Endothelial cell of umbilical vein (primary cell): Measurements from ENCODE around the gene SNX10. TPM values are rescaled to one million over a fixed set of nuclear protein-coding genes. Genes with fewer than 3 reads are reported as not detected.

ENCODE experiments used
- BruUV-seq: library from RNA; stranded (reverse); fragments of 400-500 nt; replicated peaks from 2 replicates; lab custom pipeline; 2021; lab: Mats Ljungman, UMichigan
- CTCF ChIA-PET: fragments of 300-600, 350-600 bp; sonication (Branson Sonifier 250); formaldehyde crosslinking; loops from one replicate; lab custom pipeline; 2021; ENCODE audit warnings: antibody characterized with exemption, inconsistent platforms; lab: Charles Lee
- POLR2A ChIA-PET: fragments of 300-600, 350-600 bp; sonication (Branson Sonifier 250); formaldehyde crosslinking; loops from one replicate; lab custom pipeline; 2021; ENCODE audit warnings: antibody characterized with exemption, inconsistent platforms; lab: Charles Lee
- DNase-seq: peaks from one replicate; pipeline ENCODE4 v3.0.0-alpha.2; 2011; ENCODE audit warnings: low read depth, low spot score
- FAIRE-seq: peaks from 2 replicates; lab custom pipeline; 2011; peaks lifted over from hg19 to GRCh38; lab: Jason Lieb, UNC
- H2AFZ ChIP-seq: 2 replicates; pipeline ENCODE4 v1.6.0; 2012; ENCODE audit warnings: low read depth, low read length, control low read depth, inconsistent platforms
- H3K27ac ChIP-seq: 2 replicates; pipeline ENCODE4 v1.5.1; 2011; ENCODE audit warnings: low read depth, mild to moderate bottlenecking, control low read depth, low read length, moderate library complexity; ENCODE audit not compliant: insufficient read depth
- H3K27me3 ChIP-seq, 2 experiments: 2 replicates each; pipeline versions ENCODE4 v1.6.0 to v1.6.1; 2011; ENCODE audit warnings: low read length in 2 of 2, mixed read lengths in 1 of 2; ENCODE audit not compliant: control insufficient read depth in 2 of 2, insufficient read depth in 2 of 2
- H3K36me3 ChIP-seq, 2 experiments: 2 replicates in 1 of 2; 3 replicates in 1 of 2; pipeline ENCODE4 v1.5.1; 2011; ENCODE audit warnings: low read length in 2 of 2, mild to moderate bottlenecking in 1 of 2, moderate library complexity in 1 of 2; ENCODE audit not compliant: control insufficient read depth in 2 of 2, insufficient read depth in 2 of 2; ENCODE audit errors: extremely low read depth in 1 of 2
- H3K4me1 ChIP-seq: 3 replicates; pipeline ENCODE4 v1.5.1; 2011; ENCODE audit warnings: mild to moderate bottlenecking, low read length; ENCODE audit not compliant: control insufficient read depth, insufficient read depth; ENCODE audit errors: extremely low read depth
- H3K4me2 ChIP-seq: 2 replicates; pipeline ENCODE4 v1.6.1; 2011; ENCODE audit warnings: low read length, control low read depth, mixed read lengths; ENCODE audit not compliant: insufficient read depth
- H3K4me3 ChIP-seq, 3 experiments: fragments of 200-600 bp in 1 of 3; sonication (generic), shearing (Covaris generic) in 1 of 3; replicated peaks in 1 of 3; 2 replicates each; pipeline ENCODE4 v1.5.1; 2011 to 2016; ENCODE audit warnings: control low read depth in 3 of 3, low read length in 3 of 3, mild to moderate bottlenecking in 2 of 3, inconsistent platforms in 1 of 3, low read depth in 1 of 3, moderate library complexity in 1 of 3; ENCODE audit not compliant: insufficient read depth in 1 of 3
- H3K79me2 ChIP-seq: 2 replicates; pipeline ENCODE4 v1.6.0; 2012; ENCODE audit warnings: low read length, inconsistent platforms; ENCODE audit not compliant: control insufficient read depth, insufficient read depth
- H3K9ac ChIP-seq: replicated peaks from 2 replicates; pipeline ENCODE3; 2011; ENCODE audit warnings: low read length, control low read depth; ENCODE audit not compliant: insufficient read depth; ENCODE audit errors: extremely low read depth
- H3K9me1 ChIP-seq: replicated peaks from 3 replicates; pipeline ENCODE4 v1.6.0; 2011; ENCODE audit warnings: mild to moderate bottlenecking, low read length; ENCODE audit not compliant: control insufficient read depth, insufficient read depth; ENCODE audit errors: extremely low read depth
- H3K9me3 ChIP-seq: replicated peaks from 2 replicates; pipeline ENCODE4 v1.5.1; 2012; ENCODE audit warnings: low read length, inconsistent platforms; ENCODE audit not compliant: control insufficient read depth, insufficient read depth
- H4K20me1 ChIP-seq: replicated peaks from 2 replicates; pipeline ENCODE3; 2011; ENCODE audit warnings: mild to moderate bottlenecking, low read length; ENCODE audit not compliant: control insufficient read depth, insufficient read depth; ENCODE audit errors: extremely low read depth
- CTCF ChIP-seq, 2 donors: IDR thresholded peaks; 1 replicate in 1 of 2; 2 replicates in 1 of 2; pipeline ENCODE4 v1.5.1; 2011; ENCODE audit warnings: low read length in 2 of 2, mild to moderate bottlenecking in 2 of 2, moderate library complexity in 2 of 2, control low read depth in 1 of 2, inconsistent platforms in 1 of 2, low read depth in 1 of 2; ENCODE audit not compliant: insufficient read depth in 1 of 2; ENCODE audit errors: extremely low read depth in 1 of 2
- EZH2 ChIP-seq: IDR thresholded peaks from 2 replicates; pipeline ENCODE4 v1.6.1; 2012; ENCODE audit warnings: borderline replicate concordance, low read depth, mild to moderate bottlenecking, moderate library complexity, low read length, inconsistent platforms; ENCODE audit not compliant: severe bottlenecking
- FOS ChIP-seq: IDR thresholded peaks from 2 replicates; pipeline ENCODE4 v1.6.1; 2011; ENCODE audit warnings: mild to moderate bottlenecking, low read length, moderate library complexity, borderline replicate concordance; ENCODE audit not compliant: insufficient read depth
- GATA2 ChIP-seq: IDR thresholded peaks from 2 replicates; pipeline ENCODE4 v1.7.0; 2011; ENCODE audit warnings: low read depth, mild to moderate bottlenecking, moderate library complexity, mixed read lengths, low read length; ENCODE audit not compliant: insufficient read length, insufficient read depth
- JUN ChIP-seq: IDR thresholded peaks from 2 replicates; pipeline ENCODE4 v1.6.1; 2011; ENCODE audit warnings: borderline replicate concordance, low read depth; ENCODE audit not compliant: insufficient read length, insufficient read depth
- MAX ChIP-seq: IDR thresholded peaks from 2 replicates; pipeline ENCODE4 v1.6.1; 2011; ENCODE audit not compliant: insufficient read depth, insufficient read length
- MYC ChIP-seq: IDR thresholded peaks from one replicate; pipeline ENCODE4 v1.6.1; 2011; ENCODE audit warnings: mild to moderate bottlenecking, low read depth, low read length
- POLR2A ChIP-seq: IDR thresholded peaks from 2 replicates; pipeline ENCODE4 v1.6.1; 2012; ENCODE audit warnings: low read depth, mild to moderate bottlenecking, control low read depth, low read length
- POLR2AphosphoS5 ChIP-seq: IDR thresholded peaks from 2 replicates; pipeline ENCODE4 v1.6.1; 2012; ENCODE audit warnings: low read depth, mild to moderate bottlenecking, control low read depth, low read length, moderate library complexity; ENCODE audit not compliant: insufficient read depth
- dilution Hi-C: fragments of 300-500 bp; cut with MboI; formaldehyde crosslinking; loops from one replicate; pipeline ENCODE4 v1.15.0; 2019; ENCODE audit warnings: low sequenced_read_pairs; ENCODE audit not compliant: extremely low pct_ligation_motif_present
- intact Hi-C: fragments of 100-400 bp; cut with micrococcal nuclease; formaldehyde crosslinking; loops from one replicate; pipeline ENCODE4 v1.10.0; 2022
- polyA plus RNA-seq, 4 experiments: library from polyadenylated mRNA; depleted of rRNA in 3 of 4; stranded (reverse) in 3 of 4; unstranded in 1 of 4; fragments of >200 nt; gene quantifications; 2 replicates each; pipeline versions ENCODE4 v1.2.1 to v1.2.3, GENCODE V29; 2011 to 2012; ENCODE audit warnings: missing spikeins in 1 of 4
- total RNA-seq: library from RNA; stranded (reverse); gene quantifications from 2 replicates; pipeline ENCODE4 v1.2.3, GENCODE V29; 2021

The SNX10 gene
- total and polyA plus RNA-seq, 2 donors (not counting 3 experiments of a cell fraction or from before 2014, with no cell fraction given), result 0.25 to 0.80 TPM

- Histone ChIP-seq H3K79me2 (no peaks in the 10 kb centered on the region), H3K9me1 (no peaks in the 10 kb centered on the region), H4K20me1 (no peaks in the 10 kb centered on the region), H2AFZ (no peak overlapping the region), H3K9me3 (no peaks in the 10 kb centered on the region), H3K4me3 (no peak overlapping the region), H3K36me3 (no peaks in the 10 kb centered on the region), H3K9ac (no peak overlapping the region), H3K4me1 (no peaks in the 10 kb centered on the region), H3K4me2 (no peak overlapping the region), H3K27me3 (no peaks in the 10 kb centered on the region), H3K27ac (no peak overlapping the region)
- CTCF ChIA-PET, result interaction anchor here (0.7 to 2.0 kb wide), 5 partner anchors 8 to 266 kb away, joined by 3 to 7 read pairs (median 6); no protein-coding TSS in a partner anchor
- TF ChIP-seq EZH2, result no peak
- no peak for TF ChIP-seq POLR2AphosphoS5
- no peak for TF ChIP-seq CTCF (IDR thresholded peaks at IDR 0.05; ENCODE audit: extremely low read depth in 1 of 2, insufficient read depth in 1 of 2, low read depth in 1 of 2, low read length in 2 of 2)
- TF ChIP-seq GATA2, result no peak
- TF ChIP-seq JUN, result no peak
- no peak for TF ChIP-seq MYC
- TF ChIP-seq POLR2A, result no peak
- TF ChIP-seq FOS, result no peak
- no peak for TF ChIP-seq MAX
- DNase-seq (no peak), FAIRE-seq (no peak)
- no TSS peak for BruUV-seq
- intact Hi-C loops, result no loop called here
- POLR2A ChIA-PET, result no interaction called here
- dilution Hi-C loops, result no loop called here
Measured at GRCh38 chr7:26356929-26357798, 65.5 kb downstream of the SNX10 start.
